Naive B cell (primary cell): ENCODE results near the gene POGK. TPM values are rescaled to one million over a fixed set of nuclear protein-coding genes. Genes with fewer than 3 reads are reported as not detected.

Source experiments
- ATAC-seq, 2 donors: fragments of 150-1000 bp; cut with Tn5 transposase; 2 replicates each; pipeline ENCODE4 v1.10.0; 2021; ENCODE audit warnings: low read depth in 2 of 2, mild to moderate bottlenecking in 2 of 2, moderate library complexity in 2 of 2
- DNase-seq: peaks from one replicate; pipeline ENCODE4 v3.0.0; 2022
- H3K27ac Mint-ChIP-seq, 6 donors: one replicate each; pipeline ENCODE4 v1.8.0; 2020 to 2022; ENCODE audit warnings: mild to moderate bottlenecking in 6 of 6, mixed read lengths in 6 of 6, moderate library complexity in 5 of 6, inconsistent platforms in 2 of 6
- H3K27me3 Mint-ChIP-seq, 3 donors: one replicate each; pipeline ENCODE4 v1.8.0; 2021 to 2022; ENCODE audit warnings: mixed read lengths in 3 of 3, mild to moderate bottlenecking in 1 of 3
- H3K36me3 Mint-ChIP-seq, 2 donors: one replicate each; pipeline ENCODE4 v1.8.0; 2020 to 2022; ENCODE audit warnings: mixed read lengths in 2 of 2, inconsistent platforms in 1 of 2, mild to moderate bottlenecking in 1 of 2
- H3K4me1 Mint-ChIP-seq, 3 donors: one replicate each; pipeline ENCODE4 v1.8.0; 2020 to 2022; ENCODE audit warnings: mixed read lengths in 3 of 3, inconsistent platforms in 1 of 3, mild to moderate bottlenecking in 1 of 3, moderate library complexity in 1 of 3
- H3K4me3 Mint-ChIP-seq, 8 donors: one replicate each; pipeline ENCODE4 v1.8.0; 2020 to 2022; ENCODE audit warnings: mild to moderate bottlenecking in 8 of 8, mixed read lengths in 8 of 8, moderate library complexity in 8 of 8, inconsistent platforms in 2 of 8
- H3K9me3 Mint-ChIP-seq, 7 donors: one replicate each; pipeline ENCODE4 v1.8.0; 2020 to 2022; ENCODE audit warnings: mixed read lengths in 7 of 7, mild to moderate bottlenecking in 5 of 7, inconsistent platforms in 2 of 7, moderate library complexity in 1 of 7
- polyA plus RNA-seq, 6 donors: library from polyadenylated mRNA; unstranded; fragments of 300-500 nt; fragmentation: Illumina TruSeq; gene quantifications; one replicate each; pipeline ENCODE4 v1.2.3, GENCODE V29; 2021; ENCODE audit warnings: low read depth in 6 of 6

The POGK gene
- polyA plus RNA-seq, 6 donors from 2014 or later, result 9.2 to 24.1 (median 16.1) TPM

DNA sequence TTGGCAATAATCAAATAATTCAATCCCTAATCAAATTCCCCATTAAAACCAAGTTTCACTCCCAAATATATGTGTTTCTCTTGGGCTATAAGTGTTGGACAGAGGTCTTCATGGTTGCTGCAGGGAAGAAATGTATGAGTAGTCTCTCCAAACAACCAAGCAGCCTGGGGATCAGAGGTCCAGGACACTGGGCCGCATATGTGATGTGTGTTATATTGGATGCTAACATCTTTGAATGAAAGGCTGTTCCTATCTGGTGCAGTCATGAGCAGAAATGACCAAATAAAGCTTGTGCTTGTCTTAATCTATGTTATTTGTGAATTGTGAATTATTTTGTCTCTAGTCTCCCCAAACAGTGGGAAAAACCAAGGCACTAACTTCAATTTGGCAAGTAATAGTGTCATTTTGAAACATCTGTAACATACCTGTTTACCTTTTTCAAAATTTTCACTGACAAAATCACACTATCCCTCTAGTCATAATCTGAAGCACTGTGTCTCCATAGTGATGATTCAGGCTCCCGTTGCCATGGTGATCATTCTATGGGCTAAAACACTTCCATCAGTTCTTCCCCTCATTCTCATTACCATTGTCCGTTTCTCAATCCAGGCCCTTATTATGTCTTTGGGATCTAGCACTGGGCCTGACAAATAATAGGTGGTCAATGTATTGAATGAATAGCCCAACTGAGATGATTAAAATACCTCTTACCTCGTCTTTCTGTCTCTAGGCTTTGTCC, 49.3 kb downstream of the POGK start:
- H3K9me3 Mint-ChIP-seq, result no peaks in the 10 kb centered on the region
- ATAC-seq, result no peak
- H3K27me3 Mint-ChIP-seq, result peaks cover 26 to 44% (median 42%) of the 10 kb centered on the region in 3 donors
- H3K27ac Mint-ChIP-seq, result no peak overlapping the region
- peaks cover 4 to 7% (median 5%) of the 10 kb centered on the region in 3 donors for H3K4me1 Mint-ChIP-seq
- no peak overlapping the region for H3K4me3 Mint-ChIP-seq
- no peak for DNase-seq
- H3K36me3 Mint-ChIP-seq, result no peaks in the 10 kb centered on the region

- Mint-ChIP-seq H3K36me3 (no peaks in the 10 kb centered on the region), H3K4me3 (no peak overlapping the region), H3K27ac (no peak overlapping the region), H3K4me1 (peaks cover 0 to 3% (median 0%) of the 10 kb centered on the region in 3 donors), H3K9me3 (no peaks in the 10 kb centered on the region), H3K27me3 (peaks cover 26 to 41% (median 40%) of the 10 kb centered on the region in 3 donors)
- no peak for ATAC-seq
- no peak for DNase-seq
These were observed 50.5 kb downstream of the POGK start for GRCh38 chr1:166889776-166890175.

- H3K9me3 Mint-ChIP-seq, result peaks cover 6 to 27% (median 18%) of the 10 kb centered on the region in 7 donors
- no peak overlapping the region for H3K27ac Mint-ChIP-seq
- ATAC-seq (no peak), DNase-seq (no peak)
- no peaks in the 10 kb centered on the region for H3K4me1 Mint-ChIP-seq
- peaks cover 35 to 55% (median 52%) of the 10 kb centered on the region in 3 donors for H3K27me3 Mint-ChIP-seq
- peak overlapping the region in 1 of 8 donors; percentile 28 for H3K4me3 Mint-ChIP-seq
- peaks cover 5 to 26% of the 10 kb centered on the region in 2 donors for H3K36me3 Mint-ChIP-seq
These were observed 56.5 kb downstream of the POGK start for GRCh38 chr1:166895766-166896165.

- H3K4me1 Mint-ChIP-seq, result peaks cover 17 to 25% (median 18%) of the 10 kb centered on the region in 3 donors
- ATAC-seq (no peak), DNase-seq (no peak)
- no peak overlapping the region for H3K4me3 Mint-ChIP-seq
- peaks cover 8 to 27% (median 19%) of the 10 kb centered on the region in 7 donors for H3K9me3 Mint-ChIP-seq
- peak overlapping the region in 1 of 6 donors; percentile 71 for H3K27ac Mint-ChIP-seq
- peaks cover 17 to 41% (median 23%) of the 10 kb centered on the region in 3 donors for H3K27me3 Mint-ChIP-seq
- H3K36me3 Mint-ChIP-seq, result peaks cover 5 to 26% of the 10 kb centered on the region in 2 donors
These were observed 60.5 kb downstream of the POGK start for GRCh38 chr1:166899769-166900168.

GRCh38 chr1:166900987-166901386, 61.7 kb downstream of the POGK start:
- H3K9me3 Mint-ChIP-seq, result peaks cover 8 to 24% (median 17%) of the 10 kb centered on the region in 7 donors
- DNase-seq (no peak), ATAC-seq (no peak)
- peaks cover 17 to 32% (median 21%) of the 10 kb centered on the region in 3 donors for H3K27me3 Mint-ChIP-seq
- H3K27ac Mint-ChIP-seq, result no peak overlapping the region
- peaks cover 3 to 23% of the 10 kb centered on the region in 2 donors for H3K36me3 Mint-ChIP-seq
- H3K4me1 Mint-ChIP-seq, result peaks cover 17 to 25% (median 18%) of the 10 kb centered on the region in 3 donors
- H3K4me3 Mint-ChIP-seq, result no peak overlapping the region

DNA sequence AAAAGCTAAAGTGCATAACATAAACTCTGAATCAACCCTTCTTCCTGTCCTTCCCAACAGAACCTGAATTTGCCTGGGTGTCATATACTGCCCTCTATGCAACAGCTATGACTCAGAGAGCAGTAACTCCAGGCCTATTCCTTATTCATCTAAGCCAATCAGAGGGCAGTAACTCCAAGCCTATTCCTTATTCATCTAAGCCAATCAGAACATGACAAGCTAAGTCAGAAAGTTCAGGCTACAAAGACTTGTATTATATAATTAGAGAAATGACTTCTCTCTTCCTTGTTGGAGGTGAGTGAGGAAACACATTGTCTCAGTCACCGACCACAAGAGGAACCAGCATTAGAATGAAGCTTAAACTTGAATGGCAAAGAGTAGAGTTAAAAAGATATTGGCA, 63.0 kb downstream of the POGK start:
- peaks cover 4 to 16% (median 11%) of the 10 kb centered on the region in 7 donors for H3K9me3 Mint-ChIP-seq
- peak overlapping the region in 1 of 6 donors; percentile 80 for H3K27ac Mint-ChIP-seq
- peaks cover 17 to 20% (median 18%) of the 10 kb centered on the region in 3 donors for H3K27me3 Mint-ChIP-seq
- H3K36me3 Mint-ChIP-seq, result peaks cover 0 to 12% of the 10 kb centered on the region in 2 donors
- H3K4me3 Mint-ChIP-seq, result peak overlapping the region in 1 of 8 donors; percentile 29
- H3K4me1 Mint-ChIP-seq, result peaks cover 17 to 25% (median 18%) of the 10 kb centered on the region in 3 donors
- peak; percentile 55 to 67 for ATAC-seq
- DNase-seq, result no peak

- H3K27me3 Mint-ChIP-seq, result peaks cover 10 to 12% (median 12%) of the 10 kb centered on the region in 3 donors
- H3K4me3 Mint-ChIP-seq, result peak overlapping the region in 1 of 8 donors; percentile 48
- H3K4me1 Mint-ChIP-seq, result peaks cover 21 to 25% (median 24%) of the 10 kb centered on the region in 3 donors
- ATAC-seq (peak in 1 of 2 donors; percentile 42), DNase-seq (no peak)
- peaks cover 0 to 7% (median 4%) of the 10 kb centered on the region in 7 donors for H3K9me3 Mint-ChIP-seq
- peaks cover 0 to 4% of the 10 kb centered on the region in 2 donors for H3K36me3 Mint-ChIP-seq
- H3K27ac Mint-ChIP-seq, result peak overlapping the region in 1 of 6 donors; percentile 59
These were observed 64.0 kb downstream of the POGK start for GRCh38 chr1:166903232-166903631.

DNA sequence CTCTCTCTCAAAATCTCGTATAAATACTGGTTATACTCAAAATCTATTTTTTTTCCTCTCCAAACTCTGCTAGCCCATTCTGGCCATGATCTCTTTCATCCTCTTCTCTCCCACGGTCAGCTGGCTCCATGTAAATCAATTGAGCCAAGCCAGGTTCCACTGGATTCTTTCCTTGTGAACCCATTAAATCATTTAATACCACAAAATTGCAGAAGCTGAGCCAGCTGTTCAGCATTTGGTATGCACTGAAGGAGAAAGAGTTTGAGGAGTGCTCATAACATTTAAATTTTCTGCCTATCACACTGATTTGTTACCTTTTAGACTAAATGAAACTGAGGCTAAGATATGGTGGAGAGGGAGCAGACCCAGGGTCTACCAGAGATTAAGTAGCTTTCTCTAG, 65.9 kb downstream of the POGK start:
- Mint-ChIP-seq H3K4me1 (peaks cover 21 to 25% (median 24%) of the 10 kb centered on the region in 3 donors), H3K4me3 (no peak overlapping the region), H3K27ac (no peak overlapping the region), H3K9me3 (peaks cover 0 to 2% (median 0%) of the 10 kb centered on the region in 7 donors), H3K36me3 (no peaks in the 10 kb centered on the region), H3K27me3 (peaks cover 6 to 9% (median 7%) of the 10 kb centered on the region in 3 donors)
- ATAC-seq (no peak), DNase-seq (no peak)

- no peak for ATAC-seq
- Mint-ChIP-seq H3K9me3 (peaks cover 0 to 3% (median 0%) of the 10 kb centered on the region in 7 donors), H3K4me1 (peaks cover 21 to 31% (median 24%) of the 10 kb centered on the region in 3 donors), H3K36me3 (no peaks in the 10 kb centered on the region), H3K27ac (no peak overlapping the region), H3K27me3 (peaks cover 4 to 7% (median 4%) of the 10 kb centered on the region in 3 donors), H3K4me3 (peak overlapping the region in 1 of 8 donors; percentile 16)
- DNase-seq, result no peak
These were observed 66.6 kb downstream of the POGK start for GRCh38 chr1:166905900-166906299.

Other genes starting within 250 kb of the POGK start
- 10 to 100 TPM; 10.1 to 25.8 (median 14.3) TPM for gene TADA1, start 36.8 kb downstream of the POGK start, polyA plus RNA-seq
- under 1 TPM in 1 of 6 donors, not detected in 5; 0.33 TPM for gene ILDR2, start 136.1 kb downstream of the POGK start, polyA plus RNA-seq
- not detected for gene MAEL, start 149.8 kb downstream of the POGK start, polyA plus RNA-seq